ENCODE data around the gene MUC6. TPM values are rescaled to one million over a fixed set of nuclear protein-coding genes. Genes with fewer than 3 reads are reported as not detected.

Gene MUC6
- total RNA-seq, 1 donor from 2014 or later, result not detected

DNA sequence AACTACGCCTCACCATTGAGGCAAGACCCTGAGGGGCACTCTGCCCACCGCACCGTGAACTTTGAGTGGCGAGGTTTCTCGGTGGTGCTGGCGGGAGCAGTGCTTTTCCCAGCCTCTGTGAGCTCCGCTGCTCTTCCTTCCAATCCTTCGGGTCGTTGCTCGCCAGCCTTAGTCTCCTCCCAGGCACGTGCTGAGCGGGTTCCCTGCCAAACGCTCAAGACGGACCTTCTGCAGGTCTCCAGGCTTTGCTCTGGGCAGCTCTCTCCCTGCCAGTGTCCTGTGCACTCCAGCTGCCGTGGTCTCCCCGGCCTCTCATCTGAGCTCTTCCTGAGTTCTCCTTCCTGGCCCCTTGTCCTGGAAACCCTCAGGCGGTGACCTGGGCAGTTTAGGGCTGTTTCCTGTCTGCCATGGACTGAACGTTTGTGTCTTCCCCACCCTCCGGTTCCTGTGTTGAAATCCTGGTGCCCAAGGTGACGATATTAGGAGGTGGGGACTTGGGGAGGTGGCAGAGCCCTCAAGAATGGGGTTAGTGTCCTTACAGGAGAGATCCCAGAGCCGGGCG lies 11.2 kb upstream of the MUC6 start:
- TF ChIP-seq, protein P1, sequence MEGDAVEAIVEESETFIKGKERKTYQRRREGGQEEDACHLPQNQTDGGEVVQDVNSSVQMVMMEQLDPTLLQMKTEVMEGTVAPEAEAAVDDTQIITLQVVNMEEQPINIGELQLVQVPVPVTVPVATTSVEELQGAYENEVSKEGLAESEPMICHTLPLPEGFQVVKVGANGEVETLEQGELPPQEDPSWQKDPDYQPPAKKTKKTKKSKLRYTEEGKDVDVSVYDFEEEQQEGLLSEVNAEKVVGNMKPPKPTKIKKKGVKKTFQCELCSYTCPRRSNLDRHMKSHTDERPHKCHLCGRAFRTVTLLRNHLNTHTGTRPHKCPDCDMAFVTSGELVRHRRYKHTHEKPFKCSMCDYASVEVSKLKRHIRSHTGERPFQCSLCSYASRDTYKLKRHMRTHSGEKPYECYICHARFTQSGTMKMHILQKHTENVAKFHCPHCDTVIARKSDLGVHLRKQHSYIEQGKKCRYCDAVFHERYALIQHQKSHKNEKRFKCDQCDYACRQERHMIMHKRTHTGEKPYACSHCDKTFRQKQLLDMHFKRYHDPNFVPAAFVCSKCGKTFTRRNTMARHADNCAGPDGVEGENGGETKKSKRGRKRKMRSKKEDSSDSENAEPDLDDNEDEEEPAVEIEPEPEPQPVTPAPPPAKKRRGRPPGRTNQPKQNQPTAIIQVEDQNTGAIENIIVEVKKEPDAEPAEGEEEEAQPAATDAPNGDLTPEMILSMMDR (conservative IDR thresholded peaks at IDR 0.05), result no peak
- no peak overlapping the region for H3K4me3 Mint-ChIP-seq
- no peaks in the 10 kb centered on the region for H3K4me1 Mint-ChIP-seq
- no peak for DNase-seq (ENCODE audit: low read depth, low spot score)
- no peaks in the 10 kb centered on the region for H3K36me3 Mint-ChIP-seq (ENCODE audit: low read depth)
- H3K27ac Mint-ChIP-seq (ENCODE audit: unreplicated experiment), result peak overlapping the region; percentile 73
- no peaks in the 10 kb centered on the region for H3K9me3 Mint-ChIP-seq
- peaks cover 6% of the 10 kb centered on the region for H3K27me3 Mint-ChIP-seq (ENCODE audit: low read depth)

DNA sequence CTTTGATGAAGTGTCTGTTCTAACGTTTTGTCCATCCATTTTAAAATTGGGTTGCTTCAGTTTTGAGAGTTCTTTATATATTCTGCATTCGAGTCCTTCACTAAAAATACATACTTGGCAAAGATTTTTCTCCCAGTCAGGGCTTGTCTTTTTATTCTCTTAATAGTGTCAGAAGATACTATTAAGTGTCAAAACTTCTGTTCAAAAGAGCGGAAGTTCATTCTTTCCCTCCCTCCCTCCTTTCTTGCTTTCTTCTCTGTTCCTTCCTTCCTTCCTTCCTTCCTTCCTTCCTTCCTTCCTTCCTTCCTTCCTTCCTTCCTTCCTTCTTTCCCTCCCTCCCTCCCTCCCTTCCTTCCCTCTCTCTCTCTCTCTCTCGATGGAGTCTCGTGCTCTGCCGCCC lies 7.6 kb upstream of the MUC6 start:
- Mint-ChIP-seq H3K4me1 (no peaks in the 10 kb centered on the region), H3K27me3 (ENCODE audit: low read depth) (peaks cover 6% of the 10 kb centered on the region), H3K27ac (ENCODE audit: unreplicated experiment) (no peak overlapping the region), H3K36me3 (ENCODE audit: low read depth) (no peaks in the 10 kb centered on the region), H3K9me3 (no peaks in the 10 kb centered on the region), H3K4me3 (no peak overlapping the region)
- DNase-seq (ENCODE audit: low read depth, low spot score), result no peak
- TF ChIP-seq, protein P1 (conservative IDR thresholded peaks at IDR 0.05), result no peak

DNA sequence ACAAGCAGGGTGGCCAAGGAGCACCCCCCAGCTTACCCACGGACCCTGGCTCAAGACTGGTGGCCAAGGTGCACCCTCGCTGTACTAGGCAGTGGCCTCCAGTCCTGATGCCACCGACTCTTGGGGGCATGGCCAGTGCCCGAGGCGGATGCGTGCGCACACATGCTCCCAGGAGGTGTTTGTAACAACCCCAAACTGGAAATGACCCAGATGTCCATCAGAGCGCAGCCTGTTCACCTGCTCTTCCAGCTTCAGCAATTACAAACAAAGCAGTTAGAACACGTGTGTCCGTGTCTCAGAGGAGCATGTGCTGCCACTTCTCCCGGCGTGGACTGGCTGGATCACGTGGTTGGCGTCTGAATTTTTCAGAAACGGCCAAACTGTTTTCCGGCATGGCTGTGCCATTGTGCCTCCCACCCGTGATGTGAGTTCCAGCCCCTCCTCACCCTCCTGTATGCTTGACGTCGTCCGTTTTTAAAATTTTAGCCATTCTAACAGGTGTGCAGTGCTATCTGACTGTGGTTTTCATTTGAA lies 7.1 kb upstream of the MUC6 start:
- TF ChIP-seq, protein P1 (conservative IDR thresholded peaks at IDR 0.05), result no peak
- no peak overlapping the region for H3K27ac Mint-ChIP-seq (ENCODE audit: unreplicated experiment)
- no peak for DNase-seq (ENCODE audit: low read depth, low spot score)
- H3K4me1 Mint-ChIP-seq, result no peaks in the 10 kb centered on the region
- no peaks in the 10 kb centered on the region for H3K9me3 Mint-ChIP-seq
- no peaks in the 10 kb centered on the region for H3K36me3 Mint-ChIP-seq (ENCODE audit: low read depth)
- no peak overlapping the region for H3K4me3 Mint-ChIP-seq
- peaks cover 5% of the 10 kb centered on the region for H3K27me3 Mint-ChIP-seq (ENCODE audit: low read depth)

DNA sequence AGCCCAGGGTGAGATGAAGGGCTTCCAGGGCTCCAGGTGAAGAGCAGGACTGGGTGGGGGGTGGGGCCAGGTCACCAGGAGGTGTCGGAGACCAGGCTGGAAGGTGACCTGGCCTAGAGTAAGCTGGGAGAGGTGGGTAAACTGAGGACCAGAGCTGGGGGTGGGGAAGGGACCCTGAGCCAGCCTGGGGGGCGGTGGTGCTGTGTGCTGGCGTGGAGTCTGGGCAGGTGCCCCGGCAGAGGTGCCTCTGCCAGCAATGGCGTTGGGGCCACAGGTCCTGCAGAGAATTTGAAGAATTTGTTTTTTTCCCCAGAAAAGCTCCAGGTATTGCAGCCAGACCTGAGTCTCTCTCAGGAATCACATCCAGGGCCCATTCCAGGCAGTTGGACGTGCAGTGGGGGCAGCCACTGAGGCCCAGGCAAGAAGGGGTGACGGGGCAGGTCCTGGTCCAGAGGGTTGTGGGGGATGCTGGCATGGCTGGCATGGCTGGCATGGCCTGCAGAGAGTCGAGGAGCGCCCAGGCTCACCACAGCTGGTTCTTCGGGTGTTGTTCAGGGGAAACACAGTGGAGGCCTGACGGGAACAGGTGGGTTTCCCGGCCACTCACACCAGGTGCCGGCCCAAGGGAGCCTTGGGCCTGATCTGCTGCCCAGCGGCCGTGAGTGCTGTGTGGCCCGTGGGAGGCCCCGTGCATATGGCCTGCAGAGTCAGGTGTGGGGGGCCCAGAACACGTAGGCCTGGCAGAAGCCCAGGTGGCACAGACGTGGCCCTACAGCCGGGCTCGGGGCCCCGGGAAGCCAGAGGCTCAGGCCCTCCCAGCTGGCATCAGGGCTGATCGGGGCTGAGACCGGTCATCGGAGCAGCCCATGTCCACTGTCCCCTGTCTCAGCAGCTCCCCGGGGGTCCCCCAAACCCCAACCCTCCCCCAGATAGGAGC lies 6.4 kb upstream of the MUC6 start:
- H3K4me1 Mint-ChIP-seq, result no peaks in the 10 kb centered on the region
- no peak overlapping the region for H3K27ac Mint-ChIP-seq (ENCODE audit: unreplicated experiment)
- H3K27me3 Mint-ChIP-seq (ENCODE audit: low read depth), result peaks cover 4% of the 10 kb centered on the region
- no peak for DNase-seq (ENCODE audit: low read depth, low spot score)
- TF ChIP-seq, protein P1 (conservative IDR thresholded peaks at IDR 0.05), result no peak
- no peaks in the 10 kb centered on the region for H3K36me3 Mint-ChIP-seq (ENCODE audit: low read depth)
- H3K9me3 Mint-ChIP-seq, result no peaks in the 10 kb centered on the region
- no peak overlapping the region for H3K4me3 Mint-ChIP-seq

DNA sequence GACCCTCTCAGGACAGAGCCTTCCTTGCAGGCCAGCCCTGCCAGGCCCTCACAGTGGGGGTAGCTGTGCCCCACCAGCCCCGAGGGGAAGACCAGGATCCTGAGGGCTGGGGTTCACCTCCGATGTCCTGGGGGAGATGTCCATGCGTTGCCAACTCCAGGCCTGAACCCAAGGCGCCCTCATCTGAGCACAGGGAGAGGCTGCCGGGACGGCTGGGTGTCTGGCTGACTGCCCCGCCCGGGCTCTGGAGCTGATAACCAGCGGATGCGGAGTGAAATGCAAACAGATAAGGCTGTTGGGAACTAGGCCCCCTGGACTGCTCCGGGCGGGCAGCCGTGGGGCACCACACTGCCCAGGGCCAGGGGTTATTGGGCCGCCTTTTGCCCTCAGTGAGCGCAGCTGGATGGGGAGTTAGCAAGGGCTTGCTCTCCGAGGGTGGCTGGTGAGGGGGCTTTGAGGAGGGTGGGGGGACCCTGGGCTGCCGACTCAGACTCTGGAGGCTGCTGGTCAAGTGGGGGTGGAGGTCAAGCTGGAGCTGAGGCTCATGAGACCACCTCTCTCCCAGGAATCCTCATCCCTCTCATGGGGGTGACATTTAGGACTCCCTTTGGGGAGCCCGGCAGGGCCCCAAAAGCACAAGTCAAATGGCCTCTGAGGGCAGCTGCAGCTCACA lies 5.6 kb upstream of the MUC6 start:
- H3K36me3 Mint-ChIP-seq (ENCODE audit: low read depth), result no peaks in the 10 kb centered on the region

More for the DNA sequence above, 5.6 kb upstream of the MUC6 start:
- no peak overlapping the region for H3K4me3 Mint-ChIP-seq
- no peaks in the 10 kb centered on the region for H3K9me3 Mint-ChIP-seq
- H3K4me1 Mint-ChIP-seq, result no peaks in the 10 kb centered on the region
- no peaks in the 10 kb centered on the region for H3K27me3 Mint-ChIP-seq (ENCODE audit: low read depth)
- DNase-seq (ENCODE audit: low read depth, low spot score), result no peak
- TF ChIP-seq, protein P1 (conservative IDR thresholded peaks at IDR 0.05), result no peak
- no peak overlapping the region for H3K27ac Mint-ChIP-seq (ENCODE audit: unreplicated experiment)

Measured in neural crest cell (in vitro differentiated cells).